GM19240 (cell line): Measurements from ENCODE around the gene CBLC.
A peak's percentile ranks its signal among the peaks of the same experiment; 100 is the strongest.

ENCODE experiments used
- DNase-seq: peaks from one replicate; pipeline ENCODE4 v3.0.0; 2011; ENCODE audit warnings: low spot score; ENCODE audit not compliant: insufficient read length

The CBLC gene

GRCh38 chr19:44746946-44747738, 30.5 kb upstream of the CBLC start:
- DNase-seq, result peak; percentile 52

GRCh38 chr19:44747739-44748425, 29.8 kb upstream of the CBLC start:
- no peak for DNase-seq

- no peak for DNase-seq
Measured at GRCh38 chr19:44748426-44749254, 29.1 kb upstream of the CBLC start, which contains the start of gene BCL3. Gene BCL3 (plus strand): TSS chr19:44748708. CDS start chr19:44748791, 83 bp downstream.

- DNase-seq, result no peak
Measured at GRCh38 chr19:44749292-44749691, 28.4 kb upstream of the CBLC start.

GRCh38 chr19:44749994-44750393, 27.7 kb upstream of the CBLC start:
- DNase-seq, result no peak

- no peak for DNase-seq
Measured at GRCh38 chr19:44752123-44752815, 25.4 kb upstream of the CBLC start.

- DNase-seq, result peak; percentile 98
Measured at GRCh38 chr19:44752816-44753625, 24.7 kb upstream of the CBLC start.

- DNase-seq, result no peak
Measured at GRCh38 chr19:44753626-44753931, 24.1 kb upstream of the CBLC start.

GRCh38 chr19:44753932-44754749, 23.5 kb upstream of the CBLC start:
- peak; percentile 79 for DNase-seq

- DNase-seq, result no peak
Measured at GRCh38 chr19:44754750-44755080, 23.0 kb upstream of the CBLC start.

GRCh38 chr19:44755219-44755618, 22.5 kb upstream of the CBLC start:
- DNase-seq, result no peak

- DNase-seq, result no peak
Measured at GRCh38 chr19:44756089-44756562, 21.6 kb upstream of the CBLC start.

- DNase-seq, result no peak
Measured at GRCh38 chr19:44757057-44757734, 20.5 kb upstream of the CBLC start.

- DNase-seq, result no peak
Measured at GRCh38 chr19:44757735-44758505, 19.8 kb upstream of the CBLC start.

GRCh38 chr19:44758596-44758995, 19.1 kb upstream of the CBLC start:
- DNase-seq, result no peak

GRCh38 chr19:44759083-44759804, 18.4 kb upstream of the CBLC start:
- no peak for DNase-seq

- no peak for DNase-seq
Measured at GRCh38 chr19:44762038-44762437, 15.7 kb upstream of the CBLC start.
